Urothelium cell line (cell line): ENCODE measurements around the gene F13B.
"Not testable (repeated sequence)": the region's sequence is repeated elsewhere in the genome, so short reads cannot be mapped to it uniquely, and the experiment has no call there.

Source experiments
- DNase-seq: peaks from one replicate; pipeline ENCODE4 v3.0.0; 2011; ENCODE audit warnings: low spot score, mixed read lengths
- FAIRE-seq: peaks from 2 replicates; lab custom pipeline; 2011; peaks lifted over from hg19 to GRCh38; lab: Jason Lieb, UNC

Gene F13B

DNA sequence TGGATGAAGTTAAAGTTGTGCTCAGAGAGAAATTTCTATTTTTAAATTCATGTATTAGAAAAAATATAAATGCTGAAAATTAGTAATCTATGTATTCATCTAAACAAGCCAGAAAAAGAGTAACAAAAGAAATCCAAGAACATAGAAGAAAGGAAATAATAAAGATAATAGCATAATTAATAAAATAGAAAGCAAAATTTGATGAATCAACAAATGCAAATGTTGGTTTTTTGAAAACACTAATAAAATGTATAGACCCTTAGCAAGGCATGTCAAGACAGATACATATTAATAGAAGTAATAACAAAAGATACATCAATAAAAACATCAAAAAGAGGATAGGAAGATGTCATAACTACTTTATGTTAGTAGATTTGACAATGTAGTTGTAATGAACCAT, 18.0 kb downstream of the F13B start:
- DNase-seq (no peak), FAIRE-seq (no peak)

DNA sequence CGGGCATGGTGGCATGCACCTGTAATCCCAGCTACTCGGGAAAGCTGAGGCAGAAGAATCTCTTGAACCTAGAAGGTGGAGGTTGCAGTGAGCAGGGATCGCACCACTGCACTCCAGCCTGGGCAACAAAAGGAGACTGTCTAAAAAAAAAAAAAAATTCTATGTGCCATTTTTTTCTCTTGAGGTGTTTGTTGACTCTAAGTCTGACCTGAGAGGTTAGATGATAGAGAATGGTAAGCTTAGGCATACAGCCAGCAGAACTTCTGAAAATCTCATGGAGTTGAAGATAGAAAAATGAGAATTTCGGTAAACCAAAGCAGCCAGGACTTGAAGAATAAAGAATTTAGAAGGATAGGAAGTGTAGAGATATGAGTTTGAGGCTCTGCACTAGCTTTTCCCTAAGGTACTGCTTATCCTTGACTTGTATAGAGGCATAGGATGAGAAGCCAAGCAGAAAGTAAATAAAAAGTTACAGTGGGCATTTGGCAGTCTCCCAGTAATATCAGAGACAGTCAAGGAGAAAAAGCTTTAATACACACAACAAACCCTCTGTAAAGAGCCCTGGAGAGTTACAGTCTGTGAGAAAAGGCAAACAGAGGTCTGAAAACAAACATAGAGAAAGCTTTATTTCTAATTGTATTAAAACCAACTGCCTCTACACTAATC, 24.3 kb downstream of the F13B start:
- DNase-seq (no peak), FAIRE-seq (no peak)

DNA sequence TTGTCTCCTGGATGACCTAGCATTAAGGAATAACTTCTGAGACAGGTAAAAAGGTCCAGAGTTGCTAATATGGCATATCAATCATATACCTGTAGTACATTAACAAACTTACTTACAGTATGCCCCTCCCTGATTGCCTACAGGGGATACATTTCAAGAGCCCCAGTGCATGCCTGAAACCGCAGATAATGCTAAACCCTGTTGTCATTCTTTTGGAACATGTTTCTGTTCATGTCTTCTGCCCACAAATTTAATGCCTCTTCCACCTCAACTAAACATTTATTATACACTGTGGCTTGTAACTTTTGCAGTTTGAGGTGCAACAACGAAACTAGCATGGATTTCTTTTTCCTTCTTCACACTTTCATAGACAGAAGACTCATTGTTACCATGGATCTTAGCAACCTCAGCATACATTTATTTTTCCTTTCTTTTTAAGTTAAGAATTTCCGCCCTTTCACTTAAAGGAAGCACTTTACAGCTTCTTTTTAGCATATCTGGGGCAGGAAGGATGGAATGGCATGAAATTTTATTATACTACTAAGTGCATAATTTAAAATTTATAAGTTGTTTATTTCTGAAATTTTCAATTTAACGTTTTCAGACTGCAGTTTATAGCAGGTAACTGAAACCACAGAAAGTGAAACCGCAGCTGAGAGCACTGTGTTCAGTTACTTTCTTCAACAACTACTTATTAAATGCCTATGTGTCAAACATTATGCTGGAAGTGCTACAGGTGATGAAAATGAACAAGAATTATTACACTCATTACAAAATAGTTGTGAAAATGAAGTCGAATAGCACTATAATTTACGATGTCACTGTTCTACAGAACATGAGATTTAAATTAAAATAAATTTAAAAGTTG, 25.3 kb downstream of the F13B start:
- FAIRE-seq = no peak
- no peak for DNase-seq

DNA sequence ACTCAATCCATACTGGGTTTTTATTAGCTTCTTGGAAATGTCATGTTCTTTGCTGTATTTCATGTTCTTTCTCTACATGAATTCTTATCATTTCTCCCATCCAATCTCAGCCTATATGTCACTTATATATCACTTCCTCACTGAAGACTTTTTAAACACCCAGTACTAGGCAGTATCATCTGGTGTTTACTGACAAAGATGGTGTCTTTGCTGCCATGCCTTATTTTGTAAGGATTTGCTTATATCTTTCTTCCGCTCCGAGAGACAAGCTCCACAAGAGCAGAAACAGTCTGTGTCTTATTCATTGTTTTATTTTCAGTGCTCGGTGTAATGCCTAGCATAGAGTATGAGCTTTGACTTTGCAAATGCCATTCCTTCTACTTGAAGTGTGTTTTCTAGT, 30.2 kb downstream of the F13B start:
- DNase-seq (no peak), FAIRE-seq (no peak)

DNA sequence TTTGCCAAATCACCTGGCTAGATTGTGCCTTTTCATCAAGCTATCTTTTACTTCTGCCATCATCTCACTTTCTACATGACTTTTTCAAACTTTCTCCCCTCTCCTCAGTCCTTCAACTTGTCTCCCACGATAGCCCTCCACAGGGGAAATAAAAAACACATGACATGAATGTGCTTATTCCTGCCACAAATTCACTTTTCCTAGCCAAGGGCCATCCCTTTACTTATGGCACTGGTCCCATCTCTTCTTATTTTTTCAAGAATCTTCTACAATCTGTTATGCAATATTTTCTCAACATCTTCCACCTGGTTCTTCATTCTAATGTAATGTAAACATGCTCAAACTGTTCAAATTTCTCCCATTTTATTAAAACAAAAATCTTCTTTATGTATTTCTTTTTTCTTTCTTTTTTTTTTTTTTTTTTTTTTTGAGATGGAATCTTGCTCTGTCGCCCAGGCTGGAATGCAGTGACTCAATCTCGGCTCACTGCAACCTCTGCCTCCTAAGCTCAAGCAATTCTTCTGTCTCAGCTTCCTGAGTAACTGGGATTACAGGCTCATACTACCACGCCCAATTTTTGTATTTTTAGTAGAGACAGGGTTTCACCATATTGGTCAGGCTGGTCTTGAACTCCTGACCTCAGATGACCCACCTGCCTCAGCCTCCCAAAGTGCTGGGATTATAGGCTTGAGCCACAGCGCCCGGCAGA, 32.3 kb downstream of the F13B start:
- DNase-seq, FAIRE-seq: not testable (repeated sequence)

DNA sequence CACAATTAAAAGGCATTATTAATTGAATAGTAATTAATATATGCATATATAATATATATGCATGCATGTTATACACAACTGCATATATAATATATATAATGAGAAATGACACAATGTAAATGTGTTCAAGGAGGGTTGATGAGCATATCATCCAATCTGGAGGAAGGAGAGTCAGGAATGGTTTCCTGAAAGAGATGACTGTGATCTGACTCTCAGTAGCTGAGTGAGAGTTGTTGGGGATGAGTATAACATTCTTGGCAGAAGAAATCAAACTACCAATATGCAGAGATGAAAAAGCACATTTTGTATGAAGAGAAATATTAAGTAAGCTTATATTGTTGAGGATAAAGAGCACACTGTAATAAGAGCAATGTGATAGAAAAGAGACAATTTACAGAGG, 37.3 kb downstream of the F13B start:
- FAIRE-seq = no peak

DNA sequence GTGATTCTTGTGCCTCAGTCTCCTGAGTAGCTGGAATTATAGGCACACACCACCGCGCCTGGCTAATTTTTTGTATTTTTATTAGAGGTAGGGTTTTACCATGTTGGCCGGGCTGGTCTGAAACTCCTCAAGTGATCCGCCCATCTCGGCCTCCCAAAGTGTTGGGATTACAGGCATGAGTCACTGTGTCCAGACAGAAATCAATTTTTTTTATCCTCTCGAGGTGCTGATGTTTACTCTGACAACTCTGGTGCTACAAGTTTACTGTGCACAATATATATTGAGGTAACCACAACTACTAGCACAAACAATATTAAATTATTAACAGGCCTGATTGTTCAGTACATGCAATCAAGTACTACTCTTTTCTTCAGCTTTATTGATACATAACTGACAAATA, 39.7 kb downstream of the F13B start:
- DNase-seq (no peak), FAIRE-seq (no peak)

More for the DNA sequence above, 37.3 kb downstream of the F13B start:
- no peak for DNase-seq

DNA sequence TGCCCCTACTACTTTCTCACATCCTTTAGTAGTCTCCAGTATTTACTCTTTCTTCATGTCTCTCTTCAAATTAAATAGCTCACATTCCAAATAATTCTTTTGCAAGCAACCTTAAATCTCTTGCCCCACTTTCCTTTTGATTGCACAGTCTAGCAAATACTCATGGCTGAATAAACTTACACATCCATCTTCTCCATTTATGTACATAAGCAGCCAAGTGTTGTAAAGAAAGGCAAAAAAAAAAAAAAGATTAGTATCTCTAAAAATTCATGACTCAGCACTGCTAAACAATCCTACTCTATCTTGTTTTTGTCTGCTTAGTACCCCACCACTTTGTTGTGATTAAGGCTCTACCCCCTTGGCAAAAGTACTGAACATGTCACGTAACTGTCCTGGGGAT, 42.6 kb downstream of the F13B start:
- FAIRE-seq (no peak), DNase-seq (no peak)

DNA sequence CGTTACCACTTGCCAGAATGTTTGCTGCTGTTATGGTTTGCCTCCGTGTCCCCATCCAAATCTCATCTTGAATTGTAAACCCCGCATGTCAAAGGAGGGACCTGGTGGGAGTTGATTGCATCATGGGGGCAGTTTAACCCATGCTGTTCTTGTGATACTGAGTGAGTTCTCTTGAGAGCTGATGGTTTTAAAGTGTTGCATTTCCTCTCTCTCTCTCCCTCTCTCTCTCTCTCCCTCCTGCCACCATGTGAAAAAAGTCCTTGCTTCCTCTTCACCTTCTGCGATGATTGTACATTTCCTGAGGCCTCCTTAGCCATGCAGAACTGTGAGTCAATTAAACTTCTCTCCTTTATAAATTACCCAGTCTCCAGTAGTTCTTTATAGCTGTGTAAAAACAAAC, 45.3 kb downstream of the F13B start:
- DNase-seq (no peak), FAIRE-seq (no peak)

DNA sequence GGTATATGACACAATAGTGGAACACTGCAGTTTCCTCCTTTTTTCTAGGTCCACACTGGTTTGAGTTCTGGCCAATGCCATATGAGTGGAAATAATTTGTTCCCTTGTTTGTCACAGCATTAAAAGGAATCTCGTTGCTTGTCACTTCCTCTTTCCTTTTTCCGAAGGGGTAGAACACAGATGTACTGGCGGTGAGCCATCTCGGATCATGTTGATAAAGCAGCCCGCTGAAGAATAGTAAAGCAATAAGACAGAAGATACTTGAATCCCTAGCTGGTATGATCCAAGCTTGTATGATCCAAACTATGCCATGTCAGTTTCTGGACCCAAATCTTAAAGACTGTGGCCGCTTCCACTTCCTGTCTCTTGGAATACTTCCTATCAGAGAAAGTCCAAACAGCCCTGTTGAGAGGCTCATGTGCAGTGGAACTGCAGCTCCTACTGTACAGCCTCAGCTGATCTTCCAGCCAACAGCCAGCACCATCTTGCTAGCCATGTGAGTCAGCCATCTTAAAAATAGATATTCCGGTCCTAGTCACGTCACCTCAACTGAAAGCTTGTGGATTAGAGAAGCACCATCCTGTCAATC, 49.4 kb downstream of the F13B start:
- no peak for DNase-seq
- no peak for FAIRE-seq

DNA sequence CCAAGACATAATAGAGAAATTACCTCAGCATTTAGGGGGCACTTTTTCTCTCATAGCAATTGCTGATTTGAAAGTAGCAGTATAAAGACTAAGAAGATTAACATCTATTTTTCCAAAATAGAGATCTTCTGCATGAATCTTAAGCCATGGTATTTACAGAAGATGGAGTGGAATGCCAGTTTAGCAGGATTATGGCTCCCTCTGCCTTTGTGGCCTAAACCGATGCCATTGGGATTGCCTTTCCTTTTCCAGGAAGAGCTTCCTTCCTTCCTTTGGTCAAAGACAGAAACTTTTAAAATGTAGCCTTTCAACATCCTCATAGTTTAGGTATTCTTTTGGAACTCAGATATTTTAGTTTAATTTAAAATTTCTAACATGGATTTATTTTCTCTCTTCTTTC, 50.3 kb downstream of the F13B start:
- FAIRE-seq = no peak
- DNase-seq = no peak

DNA sequence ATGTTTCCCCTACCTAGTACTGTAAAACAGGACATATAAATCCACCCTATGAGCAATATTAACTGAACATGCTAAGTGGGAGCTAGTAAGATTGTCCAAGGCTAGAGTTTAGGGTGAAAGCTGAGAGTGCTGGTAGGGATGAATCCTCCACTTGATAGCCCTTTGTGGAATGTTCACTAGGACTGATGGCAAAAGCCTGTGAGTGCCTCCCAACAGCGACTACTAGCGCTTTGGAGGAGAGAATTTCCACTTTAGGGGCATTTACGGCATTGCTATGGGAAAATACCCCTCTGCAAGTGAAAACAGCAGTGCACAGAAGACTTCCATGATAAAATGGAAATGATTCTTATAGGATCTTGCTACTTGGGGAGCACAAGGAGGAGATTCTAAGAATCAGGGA, 53.8 kb downstream of the F13B start:
- no peak for FAIRE-seq
- no peak for DNase-seq

DNA sequence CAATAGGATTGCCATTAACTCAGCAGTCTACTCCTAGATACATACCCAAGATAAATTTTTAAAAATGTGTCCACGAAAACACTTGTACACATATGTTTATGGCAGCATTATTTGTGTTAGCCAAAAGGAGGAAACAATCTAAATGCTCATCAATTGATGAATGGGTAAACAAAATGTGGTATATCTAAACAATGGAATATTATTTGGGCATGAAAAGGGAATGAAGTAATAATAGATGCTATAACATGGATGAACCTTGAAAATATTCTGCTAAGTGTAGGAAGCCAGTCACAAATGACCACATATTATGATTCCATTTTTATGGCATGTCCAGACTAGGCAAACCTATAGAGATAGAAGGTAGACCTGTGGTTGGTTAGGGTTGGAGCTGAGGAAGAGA, 55.4 kb downstream of the F13B start:
- no peak for FAIRE-seq
- no peak for DNase-seq

DNA sequence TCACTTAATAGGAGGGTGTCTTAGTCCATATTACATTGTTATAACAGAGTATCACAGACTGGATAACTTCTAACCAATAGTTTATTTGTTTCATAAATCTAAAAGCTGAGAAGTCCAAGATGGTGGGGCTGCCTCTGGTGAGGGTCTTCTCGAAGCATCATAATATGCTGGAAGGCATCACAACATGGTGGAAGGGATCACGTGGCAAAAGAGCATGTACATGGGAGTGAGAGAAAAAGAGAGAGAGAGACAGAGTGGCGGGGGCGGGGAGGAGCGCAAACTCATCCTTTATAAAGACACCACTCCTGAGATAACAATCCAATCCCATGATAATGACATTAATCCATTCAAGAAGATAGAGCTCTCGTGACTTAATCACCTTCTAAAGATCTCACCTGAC, 58.2 kb downstream of the F13B start:
- FAIRE-seq (no peak), DNase-seq (no peak)

DNA sequence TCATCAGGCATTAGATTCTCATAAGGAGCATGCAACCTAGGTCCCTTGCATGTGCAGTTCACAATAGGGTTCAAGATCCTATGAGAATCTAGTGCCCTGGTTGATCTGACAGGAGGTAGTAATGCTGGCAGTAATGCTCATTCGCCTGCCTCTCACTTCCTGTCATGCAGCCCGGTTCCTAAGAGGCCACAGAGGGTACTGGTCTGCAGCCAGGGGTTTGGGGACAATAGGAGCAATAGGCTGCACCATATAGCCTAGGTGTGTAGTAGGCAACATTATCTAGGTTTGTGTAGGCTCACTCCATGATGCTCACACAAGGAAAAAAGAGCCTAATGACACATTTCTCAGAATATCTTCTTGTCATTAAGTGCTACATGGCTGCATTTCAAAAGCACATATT, 63.9 kb downstream of the F13B start:
- FAIRE-seq (peak; percentile 17), DNase-seq (no peak)

DNA sequence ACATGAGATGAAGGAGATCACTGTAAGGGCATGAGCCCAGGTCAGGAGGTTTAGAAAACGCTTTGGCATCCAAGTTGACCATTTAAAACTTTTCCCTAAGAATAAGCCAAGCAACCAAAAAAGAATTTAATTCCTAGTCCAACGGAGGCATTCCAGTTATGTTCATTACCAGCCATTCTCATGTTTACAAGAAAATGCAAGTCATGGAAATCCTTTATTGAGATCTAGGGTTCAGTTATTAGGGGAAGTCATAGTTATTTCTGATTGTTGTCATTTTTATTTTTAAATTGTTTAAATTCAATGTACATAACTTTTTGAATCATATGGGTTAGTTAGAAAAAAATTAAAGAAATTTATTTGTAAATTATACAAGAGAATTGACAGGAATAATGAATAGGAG, 65.2 kb downstream of the F13B start:
- no peak for FAIRE-seq

DNA sequence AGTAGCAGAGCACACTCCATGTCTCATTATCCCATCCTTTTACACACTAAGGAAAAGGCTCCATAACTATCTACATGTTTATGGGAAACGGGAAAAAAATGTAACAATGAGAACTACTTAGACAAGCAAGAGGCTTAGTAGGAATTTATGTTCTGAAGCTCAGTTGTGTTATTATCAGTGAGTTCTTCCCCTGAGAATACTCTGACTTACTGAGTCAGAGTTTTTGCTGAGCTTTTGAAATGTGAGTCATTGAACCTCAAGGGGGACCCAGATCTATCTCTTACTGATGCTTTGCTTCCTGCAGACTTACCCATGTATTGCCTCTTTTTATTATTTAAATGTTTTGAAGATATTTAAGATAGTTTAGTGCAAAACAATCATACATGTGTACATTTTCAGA, 69.6 kb downstream of the F13B start:
- FAIRE-seq (no peak), DNase-seq (peak; percentile 5)

More for the DNA sequence above, 65.2 kb downstream of the F13B start:
- DNase-seq = no peak

DNA sequence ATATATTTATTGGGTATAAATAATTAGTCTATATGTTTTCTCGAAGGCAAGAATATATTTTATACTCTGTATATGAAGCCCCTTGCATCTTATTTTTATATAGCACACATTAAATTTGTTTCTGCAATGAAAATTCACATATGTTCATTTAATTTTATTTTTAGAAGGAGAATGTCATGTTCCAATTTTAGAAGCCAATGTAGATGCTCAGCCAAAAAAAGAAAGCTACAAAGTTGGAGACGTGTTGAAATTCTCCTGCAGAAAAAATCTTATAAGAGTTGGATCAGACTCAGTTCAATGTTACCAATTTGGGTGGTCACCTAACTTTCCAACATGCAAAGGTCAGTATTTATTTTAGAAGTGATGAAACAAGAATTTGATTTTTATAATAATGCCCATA, 73.1 kb downstream of the F13B start:
- DNase-seq (no peak), FAIRE-seq (no peak)

DNA sequence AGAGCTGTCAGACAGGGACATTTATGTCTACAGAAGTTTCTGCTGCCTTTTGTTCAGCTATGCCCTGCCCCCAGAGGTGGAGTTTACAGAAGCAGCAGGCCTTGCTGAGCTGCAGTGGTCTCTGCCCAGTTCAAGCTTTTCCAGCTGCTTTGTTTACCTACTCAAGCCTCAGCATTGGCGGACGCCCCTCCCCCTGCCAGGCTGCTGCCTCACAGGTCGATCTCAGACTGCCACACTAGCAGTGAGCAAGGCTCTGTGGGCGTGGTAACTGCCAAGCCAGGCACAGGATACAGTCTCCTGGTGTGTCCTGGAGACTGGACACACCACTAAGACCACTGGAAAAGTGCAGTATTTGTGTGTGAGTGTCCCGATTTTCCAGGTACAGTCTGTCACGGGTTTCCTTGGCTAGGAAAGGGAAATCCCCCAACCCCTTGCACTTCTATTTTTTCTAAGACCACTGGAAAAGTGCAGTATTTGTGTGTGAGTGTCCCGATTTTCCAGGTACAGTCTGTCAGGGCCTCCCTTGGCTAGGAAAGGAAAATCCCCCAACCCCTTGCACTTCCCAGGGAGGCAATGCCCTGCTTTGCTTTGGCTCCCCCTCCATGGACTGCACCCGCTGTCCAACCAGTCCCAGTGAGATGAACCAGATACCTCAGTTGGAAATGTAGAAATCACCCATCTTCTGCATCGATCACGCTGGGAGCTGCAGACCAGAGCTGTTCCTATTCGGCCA, 75.0 kb downstream of the F13B start:
- peak; percentile 7 for DNase-seq
- FAIRE-seq = not testable (repeated sequence)
